Middle frontal gyrus (tissue), 1 donor: ENCODE data around the gene SVOP.
"Not testable (repeated sequence)": the region's sequence is repeated elsewhere in the genome, so short reads cannot be mapped to it uniquely, and the experiment has no call there.

Experiments
- DNase-seq: peaks from one replicate; pipeline ENCODE4 v3.0.0-alpha.2; 2015; ENCODE audit warnings: low spot score; ENCODE audit errors: extremely low spot score

The SVOP gene, protein sequence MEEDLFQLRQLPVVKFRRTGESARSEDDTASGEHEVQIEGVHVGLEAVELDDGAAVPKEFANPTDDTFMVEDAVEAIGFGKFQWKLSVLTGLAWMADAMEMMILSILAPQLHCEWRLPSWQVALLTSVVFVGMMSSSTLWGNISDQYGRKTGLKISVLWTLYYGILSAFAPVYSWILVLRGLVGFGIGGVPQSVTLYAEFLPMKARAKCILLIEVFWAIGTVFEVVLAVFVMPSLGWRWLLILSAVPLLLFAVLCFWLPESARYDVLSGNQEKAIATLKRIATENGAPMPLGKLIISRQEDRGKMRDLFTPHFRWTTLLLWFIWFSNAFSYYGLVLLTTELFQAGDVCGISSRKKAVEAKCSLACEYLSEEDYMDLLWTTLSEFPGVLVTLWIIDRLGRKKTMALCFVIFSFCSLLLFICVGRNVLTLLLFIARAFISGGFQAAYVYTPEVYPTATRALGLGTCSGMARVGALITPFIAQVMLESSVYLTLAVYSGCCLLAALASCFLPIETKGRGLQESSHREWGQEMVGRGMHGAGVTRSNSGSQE

DNA sequence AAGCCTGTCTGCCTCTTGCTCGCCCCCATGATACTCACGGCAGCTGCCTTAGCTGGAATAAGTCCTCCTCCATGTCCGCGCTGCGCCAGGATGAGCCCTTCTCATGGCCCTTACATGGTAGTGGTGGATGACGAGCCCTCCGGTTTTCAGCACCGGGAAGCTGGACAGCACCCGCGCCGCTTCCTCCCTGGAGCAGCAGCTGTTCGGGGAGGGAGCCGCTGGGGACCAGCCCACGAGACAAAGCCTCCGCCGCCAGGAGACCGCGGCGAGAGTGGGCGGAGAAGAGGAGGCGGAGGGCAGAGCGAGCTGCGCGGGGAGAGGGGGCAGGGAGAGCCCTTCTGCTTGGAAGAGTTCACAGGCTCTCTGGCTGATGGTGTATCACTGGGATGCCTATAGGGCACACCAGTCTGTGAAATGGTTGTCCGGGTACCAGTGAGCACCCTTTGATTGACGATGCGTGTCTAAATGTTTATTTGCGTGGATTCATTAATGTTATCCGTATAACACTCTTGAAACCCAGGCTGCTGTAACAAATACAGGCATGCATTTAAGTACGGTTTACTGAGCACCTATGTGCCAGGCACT, at the start of gene SVOP:
SVOP (minus strand) TSS at position 273 of the 585 bp plus-strand sequence; CDS start at position 73, 200 bp downstream.
- peak; percentile 85 for DNase-seq

DNA sequence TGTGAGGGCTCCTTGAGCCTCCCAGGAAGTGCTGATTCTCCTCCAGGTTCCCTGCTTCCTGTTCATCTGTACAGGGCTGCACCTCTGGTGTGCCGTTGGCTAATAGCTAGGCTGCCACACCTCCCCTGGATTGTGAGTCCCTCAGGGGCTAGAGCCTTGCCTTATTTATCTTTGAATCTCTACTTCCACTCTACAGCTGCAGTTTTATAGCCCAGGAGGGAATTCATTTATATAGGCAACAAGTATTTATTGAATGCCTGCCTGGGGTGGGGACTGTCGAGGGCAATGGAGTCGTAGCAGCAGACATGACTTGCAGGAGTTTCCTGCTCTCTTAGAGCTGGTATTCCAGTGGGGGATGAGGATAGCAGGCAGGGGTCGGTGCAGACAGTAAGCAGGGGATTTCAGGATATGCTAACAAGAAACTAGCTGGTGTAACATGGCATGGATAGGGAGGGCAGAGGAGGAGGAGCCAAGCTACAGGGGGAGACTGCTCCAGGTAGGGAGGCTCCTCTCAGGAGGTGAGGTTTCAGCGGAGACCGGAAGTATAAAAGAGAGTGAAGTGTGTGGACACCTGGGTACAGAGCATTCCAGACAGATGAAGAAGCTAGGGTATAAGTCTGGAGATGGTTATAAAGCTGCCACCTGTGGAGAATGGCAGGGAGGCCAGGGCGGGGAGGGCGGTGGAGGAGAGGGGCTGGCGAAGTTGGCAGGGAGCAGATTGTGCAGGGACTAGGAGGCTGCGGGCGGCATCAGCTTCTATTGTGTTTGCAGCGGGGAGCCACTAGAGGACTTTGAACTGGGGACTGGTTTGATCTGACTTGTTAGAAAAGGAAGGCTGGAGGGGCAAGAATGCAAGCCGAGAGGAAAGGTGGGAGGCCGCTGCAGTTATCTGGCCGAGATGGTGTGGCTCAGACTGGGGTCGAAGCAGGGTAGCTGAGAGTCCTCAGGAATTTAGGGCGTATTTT, 48.7 kb upstream of the SVOP start:
- DNase-seq: no peak

DNA sequence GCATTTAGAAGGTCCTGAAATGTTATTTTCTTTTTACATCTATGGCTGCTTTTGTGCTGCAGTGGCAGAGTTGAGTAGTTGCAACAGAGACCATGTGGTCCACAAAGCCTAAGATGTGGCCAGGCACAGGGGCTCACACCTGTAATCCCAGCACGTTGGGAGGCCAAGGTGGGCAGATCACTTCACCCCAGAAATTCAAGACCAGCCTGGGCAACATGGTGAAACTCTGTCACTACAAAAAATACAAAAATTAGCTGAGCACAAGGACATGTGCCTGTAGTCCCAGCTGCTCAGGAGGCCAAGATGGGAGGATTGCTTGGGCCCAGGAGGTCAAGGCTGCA, 45.0 kb upstream of the SVOP start:
- DNase-seq: no peak

DNA sequence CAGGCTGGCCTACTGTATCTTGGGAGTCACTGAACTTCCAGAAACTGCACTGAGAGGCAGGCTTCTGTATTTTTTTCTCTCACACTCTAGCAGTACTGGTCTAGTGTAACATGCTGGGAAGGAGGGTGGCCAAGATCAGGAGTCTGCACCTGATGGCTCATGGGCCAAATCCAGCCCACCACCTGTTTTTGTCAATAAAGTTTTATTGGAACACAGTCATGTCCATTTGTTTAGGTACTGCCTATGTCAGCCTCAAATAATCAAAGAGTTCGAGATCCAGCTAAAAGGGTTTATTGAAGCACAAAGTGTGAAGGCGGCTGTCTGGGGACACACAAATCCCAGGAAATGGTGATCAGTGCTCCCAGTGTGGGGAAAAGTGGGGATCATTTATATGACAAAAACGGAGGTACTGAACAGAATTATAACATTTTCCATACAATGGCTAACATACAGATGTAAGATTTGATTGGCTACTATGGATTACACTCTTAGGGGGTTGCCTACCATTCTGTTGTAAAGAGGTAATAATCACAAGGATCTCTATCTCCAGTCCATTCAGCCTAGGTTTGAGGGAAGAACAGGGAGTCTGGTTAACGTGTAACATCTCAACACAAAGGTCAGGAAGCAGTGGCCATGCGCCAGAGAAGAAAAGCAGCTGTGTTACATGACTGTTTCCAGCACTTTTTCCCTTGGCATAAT, 44.4 kb upstream of the SVOP start:
- no peak for DNase-seq

DNA sequence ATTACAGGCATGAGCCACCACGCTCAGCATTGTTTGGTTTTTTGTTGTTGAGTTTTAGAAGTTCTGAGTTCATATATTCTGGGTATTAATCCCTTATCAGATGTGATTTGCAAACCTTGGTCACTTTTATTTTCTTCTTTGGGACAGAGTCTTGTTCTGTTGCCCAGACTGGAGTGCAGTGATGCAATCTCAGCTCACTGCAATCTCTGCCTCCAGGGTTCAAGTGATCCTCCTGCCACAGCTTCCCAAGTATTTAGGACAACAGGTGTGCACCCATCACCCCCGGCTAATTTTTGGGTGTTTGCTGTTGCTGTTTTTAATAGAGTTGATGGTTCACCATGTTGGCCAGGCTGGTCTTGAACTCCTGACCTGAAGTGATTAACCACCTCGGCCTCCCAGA, 43.3 kb upstream of the SVOP start:
- DNase-seq: no peak

DNA sequence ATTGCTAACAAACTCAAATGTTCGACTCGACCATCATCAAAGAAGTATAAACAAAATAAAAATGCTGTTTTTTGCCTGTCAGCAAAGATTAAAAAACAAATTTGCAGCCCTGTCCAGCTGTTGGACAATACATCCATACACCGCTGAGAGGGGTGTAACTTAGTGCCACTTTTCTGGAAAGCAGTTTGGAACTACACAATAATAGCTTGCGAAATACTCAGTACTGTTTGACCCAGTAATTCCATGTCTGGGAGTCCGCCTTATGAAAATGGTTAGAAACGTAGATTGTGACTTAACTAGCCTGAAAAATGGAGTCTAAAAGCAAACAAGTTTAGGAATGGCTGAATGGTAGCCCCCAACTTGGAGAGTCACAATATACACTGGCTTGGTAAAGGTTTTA, 37.9 kb upstream of the SVOP start:
- DNase-seq: no peak

DNA sequence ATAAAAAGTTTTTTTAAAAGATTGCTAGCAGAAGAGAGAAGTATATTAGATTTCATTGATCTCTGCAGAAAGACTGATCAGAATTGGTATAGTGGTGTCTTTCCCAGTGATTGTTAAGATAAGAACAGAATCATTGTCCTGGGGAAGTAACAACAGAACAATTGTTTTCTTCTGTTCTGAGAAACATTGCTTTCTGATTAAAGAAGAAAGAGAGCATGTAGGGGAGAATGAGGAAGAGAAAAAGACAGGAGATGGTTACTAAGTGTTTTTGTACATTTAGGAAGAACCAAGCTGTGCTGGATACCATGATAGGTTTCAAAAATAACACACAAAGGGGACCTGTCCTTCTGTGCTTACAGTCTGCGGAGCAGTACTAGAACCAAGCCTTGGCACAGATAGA, 36.5 kb upstream of the SVOP start:
- peak; percentile 38 for DNase-seq

DNA sequence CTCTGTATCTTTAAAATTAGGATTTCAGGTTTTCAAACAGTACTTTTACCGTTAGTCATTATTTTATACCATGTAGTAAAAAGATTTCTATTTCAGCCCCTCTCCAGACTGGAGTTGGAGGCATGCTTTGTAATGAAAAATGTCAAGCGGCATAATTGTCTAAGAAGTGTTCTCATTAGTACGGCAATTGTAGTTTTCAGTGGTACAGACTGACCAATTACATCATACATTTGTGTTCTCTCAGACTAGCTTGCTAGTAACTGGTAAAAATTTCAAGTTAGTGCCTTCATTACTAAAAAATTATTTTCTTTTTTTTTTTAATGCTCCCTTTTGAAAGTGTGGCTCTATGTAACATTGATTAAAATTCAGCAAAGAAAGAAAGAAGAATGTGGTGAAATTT, 36.0 kb upstream of the SVOP start:
- DNase-seq: no peak

DNA sequence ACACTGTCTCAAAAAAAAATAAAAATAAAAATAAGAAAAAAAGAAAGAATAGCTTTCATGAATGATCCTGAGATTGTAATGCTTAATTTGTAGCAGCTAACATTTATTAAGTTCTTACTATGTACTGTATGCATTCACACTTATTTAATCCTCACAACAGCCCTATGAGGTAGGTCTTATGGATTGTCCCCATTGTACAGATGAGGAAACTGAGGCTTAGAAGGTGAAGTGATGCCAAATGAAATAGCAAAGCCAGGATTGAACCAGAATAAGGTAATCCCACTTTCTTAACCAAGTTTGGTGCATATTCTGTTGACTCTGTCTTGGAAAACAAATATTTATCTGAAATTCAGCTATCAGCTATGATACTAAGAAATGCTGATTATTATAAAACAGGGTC, 33.7 kb upstream of the SVOP start:
- no peak for DNase-seq

DNA sequence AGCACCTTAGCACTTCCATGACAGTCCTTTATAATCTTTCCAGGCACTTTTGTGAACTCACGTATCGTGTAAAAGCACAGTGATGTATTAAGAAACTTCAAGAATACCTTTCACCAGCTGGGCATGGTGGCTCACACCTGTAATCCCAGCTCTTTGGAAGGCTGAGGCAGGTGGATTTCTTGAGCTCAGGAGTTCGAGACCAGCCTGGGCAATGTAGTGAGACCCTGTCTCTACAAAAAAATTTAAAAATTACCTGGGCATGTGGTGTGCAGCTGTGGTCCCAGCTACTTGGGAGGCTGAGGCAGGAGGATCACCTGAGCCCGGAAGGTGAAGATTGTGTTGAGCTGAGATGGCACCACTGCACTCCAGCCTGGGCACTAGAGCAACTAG, 33.3 kb upstream of the SVOP start:
- not testable (repeated sequence) for DNase-seq

DNA sequence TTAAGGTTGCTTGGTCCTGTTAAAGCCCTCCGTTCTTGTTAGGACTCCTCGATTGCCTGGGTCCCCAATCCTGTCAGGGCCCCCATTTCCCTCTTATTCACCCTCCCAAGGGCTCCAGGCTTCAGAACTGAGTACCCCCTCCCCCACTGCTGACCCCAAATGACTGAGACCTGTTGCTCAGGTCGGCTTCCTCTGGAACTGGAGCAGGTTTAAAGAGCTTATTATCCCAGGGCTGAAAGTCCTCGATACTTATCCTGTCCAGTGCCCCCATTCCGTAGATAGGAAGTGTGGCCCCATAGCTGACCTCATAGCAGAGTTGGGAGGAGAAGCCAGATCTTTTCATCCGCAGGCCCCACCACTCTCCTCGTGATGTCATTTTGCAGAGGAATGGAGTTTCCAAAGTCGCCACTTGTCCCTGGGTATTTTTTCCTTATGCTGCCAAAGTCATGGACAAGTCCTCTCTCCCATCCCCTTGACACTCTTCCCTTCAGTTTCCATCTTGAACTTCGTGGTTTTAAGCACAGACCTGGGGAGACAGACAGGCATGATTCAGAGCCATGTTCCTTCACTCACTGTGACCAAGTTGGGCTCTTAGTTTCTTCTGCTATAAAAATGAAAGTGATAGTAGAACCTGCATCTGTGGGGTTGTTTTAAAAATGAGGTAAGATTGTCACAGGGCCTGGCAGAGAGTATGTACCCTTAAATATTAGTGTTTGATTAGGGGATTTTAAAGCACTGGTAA, 32.7 kb upstream of the SVOP start:
- DNase-seq: no peak

DNA sequence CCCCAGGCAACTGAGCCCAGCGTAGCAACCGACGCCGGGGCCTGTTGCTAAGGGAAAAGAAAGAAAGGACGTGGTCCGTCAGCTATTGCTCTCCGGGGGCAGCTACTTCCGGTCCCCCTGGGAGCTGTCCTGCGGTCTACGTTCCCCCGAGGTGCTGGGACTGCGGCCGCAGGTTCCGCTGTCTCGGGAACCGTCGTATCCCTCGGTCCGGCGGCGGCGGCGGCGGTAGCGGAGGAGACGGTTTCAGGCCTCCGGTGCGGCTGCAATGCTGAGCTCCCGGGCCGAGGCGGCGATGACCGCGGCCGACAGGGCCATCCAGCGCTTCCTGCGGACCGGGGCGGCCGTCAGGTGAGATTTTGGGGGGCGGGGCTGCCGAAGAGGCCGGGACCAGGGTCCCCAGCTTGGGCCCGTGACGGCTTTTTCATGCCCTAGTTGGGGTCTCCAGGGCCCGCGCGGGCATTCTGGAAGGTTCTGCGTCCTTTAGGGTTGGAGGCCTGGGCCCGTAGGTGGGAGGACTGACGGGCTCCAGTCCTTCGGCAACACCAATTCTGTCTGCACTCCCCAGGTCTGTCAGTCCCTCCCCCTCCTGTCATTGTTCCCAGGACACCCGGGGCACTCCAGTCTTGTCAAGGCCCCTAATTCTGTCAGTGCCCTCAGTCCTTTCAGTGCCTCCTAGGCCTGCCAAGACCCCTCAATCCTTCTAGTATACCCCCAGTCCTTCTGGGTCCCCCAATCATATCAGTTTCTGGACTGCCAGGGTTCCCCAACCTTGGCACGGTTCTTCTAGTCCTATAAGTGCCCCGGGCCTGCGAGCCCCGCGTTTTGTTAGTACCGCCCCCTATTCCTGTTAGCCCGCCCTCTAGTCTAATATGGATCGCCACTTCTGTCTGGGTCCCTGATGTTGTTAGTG, 31.8 kb upstream of the SVOP start, which contains the start of gene USP30:
USP30 (plus strand) TSS at position 163 of the 910 bp plus-strand sequence; CDS start at position 266, 103 bp downstream.
- peak; percentile 72 for DNase-seq

DNA sequence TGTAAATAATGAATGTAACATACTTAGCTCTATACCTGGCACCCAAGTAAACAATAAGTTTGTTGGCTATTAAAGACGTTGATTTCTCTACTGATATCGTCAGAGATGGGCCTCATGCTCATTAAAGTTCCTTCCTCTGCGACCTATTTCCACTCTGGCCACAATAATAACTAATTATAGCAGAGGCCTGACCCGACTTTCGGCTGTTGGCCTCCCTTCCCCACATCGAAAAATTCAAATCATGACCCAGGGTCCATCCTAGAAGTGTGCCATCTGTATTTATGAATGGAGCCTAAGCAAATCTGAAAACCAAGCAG, 31.2 kb upstream of the SVOP start:
- DNase-seq: no peak

DNA sequence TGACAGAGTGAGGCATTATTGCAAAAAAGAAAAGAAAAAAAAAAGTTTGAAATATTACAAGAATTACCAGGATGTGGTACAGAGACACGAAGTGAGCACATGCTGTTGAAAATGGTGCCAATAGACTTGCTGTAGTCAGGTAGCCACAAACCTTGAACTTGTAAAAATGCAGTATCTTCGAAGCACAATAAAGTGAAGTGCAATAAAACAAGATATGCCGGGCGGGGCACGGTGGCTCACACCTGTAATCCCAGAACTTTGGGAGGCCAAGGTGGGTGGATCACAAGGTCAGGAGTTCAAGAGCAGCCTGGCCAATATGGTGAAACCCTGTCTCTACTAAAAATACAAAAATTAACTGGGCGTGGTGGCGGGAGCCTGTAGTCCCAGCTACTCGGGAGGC, 28.9 kb upstream of the SVOP start:
- DNase-seq: not testable (repeated sequence)

DNA sequence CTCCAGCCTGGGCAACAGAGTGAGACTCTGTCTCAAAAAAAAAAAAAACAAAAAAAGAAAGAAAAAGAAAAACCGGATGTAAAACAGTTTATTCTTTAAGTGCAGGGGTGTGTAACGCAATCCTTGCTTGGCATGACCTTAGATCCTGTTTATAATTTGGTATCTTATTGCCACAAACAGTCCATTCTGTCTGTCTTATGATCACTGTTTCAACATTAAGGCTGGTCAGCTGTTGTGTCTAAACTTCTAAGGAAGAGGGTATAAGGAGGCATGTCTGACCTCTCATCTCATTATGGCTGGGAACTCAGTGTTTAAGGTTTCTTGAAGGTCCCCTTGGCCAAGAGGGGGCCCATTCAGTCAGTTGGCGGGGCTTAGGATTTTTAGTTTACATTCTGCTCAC, 27.8 kb upstream of the SVOP start:
- DNase-seq: not testable (repeated sequence)

DNA sequence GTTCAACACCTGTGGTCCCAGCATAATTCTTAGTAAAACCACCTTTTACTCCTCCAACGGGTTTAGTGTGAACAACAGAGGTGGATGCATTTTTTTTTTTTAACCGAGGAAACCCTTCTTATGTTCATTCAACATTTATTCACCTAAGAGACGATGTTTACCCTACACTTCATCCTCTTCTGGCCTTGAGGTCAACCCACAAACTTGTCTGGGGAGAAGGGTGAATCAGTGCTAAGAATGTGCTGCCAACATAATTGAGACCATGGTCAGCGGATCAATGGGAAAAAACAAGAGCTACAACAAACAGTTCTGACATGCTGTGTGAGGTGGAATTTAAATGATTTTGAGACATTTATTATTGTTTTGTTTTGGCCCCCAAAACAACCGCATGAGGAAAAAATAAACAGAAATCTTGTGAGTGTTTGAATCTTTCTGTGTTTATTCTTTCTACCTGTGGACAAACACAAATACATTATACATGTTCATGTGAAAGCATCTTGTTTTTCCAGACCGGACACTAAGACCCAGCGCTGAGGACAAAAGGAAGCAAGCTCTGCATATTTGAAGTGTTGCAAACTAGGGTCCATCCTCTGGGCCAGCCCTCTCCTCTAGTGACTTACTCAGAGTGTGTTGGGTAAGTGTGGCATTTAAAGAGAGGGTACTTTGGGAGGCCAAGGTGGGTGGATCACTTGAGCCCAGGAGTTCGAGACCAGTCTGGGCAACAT, 26.4 kb upstream of the SVOP start:
- no peak for DNase-seq

DNA sequence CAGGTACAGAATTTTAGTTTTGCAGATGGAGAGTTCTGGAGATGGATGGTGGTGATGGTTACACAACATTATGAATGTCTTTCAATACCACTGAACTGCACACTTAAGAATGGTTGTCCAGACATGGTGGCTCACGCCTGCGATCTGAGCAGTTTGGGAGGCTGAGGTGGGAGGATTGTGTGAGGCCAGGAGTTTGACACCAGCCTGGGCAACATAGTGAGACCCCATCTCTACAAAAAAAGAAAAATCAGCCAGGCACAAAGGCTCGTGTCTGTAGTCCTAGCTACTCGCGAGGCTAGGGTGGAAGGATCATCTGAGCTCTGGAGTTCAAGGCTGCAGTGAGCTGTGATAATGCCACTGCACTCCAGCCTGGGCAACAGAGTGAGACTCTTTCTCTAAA, 23.4 kb upstream of the SVOP start:
- no peak for DNase-seq

DNA sequence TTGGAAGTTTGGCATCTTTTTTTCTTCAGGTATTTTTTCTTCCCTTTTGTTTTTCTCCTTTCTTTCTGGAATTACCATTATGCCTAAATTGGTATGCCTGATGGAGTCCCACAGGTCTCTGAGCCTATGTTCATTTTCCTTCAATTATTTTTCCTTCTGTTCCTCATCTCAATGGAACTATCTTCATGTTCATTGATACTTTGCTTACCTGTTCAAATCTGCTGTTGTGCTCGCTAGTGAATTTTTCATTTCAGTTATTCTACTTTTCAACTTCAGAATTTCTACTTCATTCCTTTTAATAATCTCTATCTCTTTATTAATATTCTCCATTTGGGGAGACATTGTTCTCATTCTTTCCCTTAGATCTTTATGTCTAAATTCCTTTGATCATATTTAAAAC, 16.1 kb upstream of the SVOP start:
- DNase-seq: no peak
